Lung (tissue), 12 donors: ENCODE data around the gene BMPR1B. TPM values are rescaled to one million over a fixed set of nuclear protein-coding genes. Genes with fewer than 3 reads are reported as not detected.

ENCODE experiments used
- ATAC-seq: fragments of 200-7000 bp; cut with Tn5 transposase; one replicate; pipeline ENCODE4 v1.9.1; 2020; ENCODE audit warnings: moderate number of reproducible peaks; ENCODE audit not compliant: insufficient read depth, low FRiP score
- DNase-seq, 3 donors: peaks; one replicate each; pipeline ENCODE4 v3.0.0-alpha.2; 2013 to 2017
- H3K27ac ChIP-seq, 2 donors: one replicate each; pipeline ENCODE4 v1.5.1; 2013; ENCODE audit warnings: mild to moderate bottlenecking in 2 of 2, moderate library complexity in 2 of 2, control low read depth in 1 of 2, inconsistent platforms in 1 of 2, low read depth in 1 of 2, low read length in 1 of 2
- H3K27me3 ChIP-seq, 3 donors: one replicate each; pipeline ENCODE4 v1.5.1; 2013; ENCODE audit warnings: low read length in 2 of 3; ENCODE audit not compliant: control insufficient read depth in 3 of 3, insufficient read depth in 3 of 3
- H3K36me3 ChIP-seq, 4 donors: one replicate each; pipeline ENCODE4 v1.5.1; 2013; ENCODE audit warnings: low read length in 4 of 4, mild to moderate bottlenecking in 1 of 4, moderate library complexity in 1 of 4; ENCODE audit not compliant: control insufficient read depth in 4 of 4, insufficient read depth in 4 of 4
- H3K4me1 ChIP-seq, 5 donors: one replicate each; pipeline ENCODE4 v1.5.1; 2013; ENCODE audit warnings: low read length in 5 of 5, mild to moderate bottlenecking in 2 of 5, moderate library complexity in 1 of 5; ENCODE audit not compliant: control insufficient read depth in 5 of 5, insufficient read depth in 5 of 5
- H3K4me3 ChIP-seq: one replicate; pipeline ENCODE4 v1.5.1; 2013; ENCODE audit warnings: mild to moderate bottlenecking, control low read depth, moderate library complexity
- H3K9ac ChIP-seq, 2 donors: one replicate each; pipeline ENCODE4 v1.5.1; 2013; ENCODE audit warnings: low read length in 2 of 2, control low read depth in 1 of 2; ENCODE audit not compliant: insufficient read depth in 1 of 2
- H3K9me3 ChIP-seq, 4 donors: one replicate each; pipeline ENCODE4 v1.5.1; 2013; ENCODE audit warnings: low read length in 3 of 4, mild to moderate bottlenecking in 1 of 4, moderate library complexity in 1 of 4; ENCODE audit not compliant: control insufficient read depth in 4 of 4, insufficient read depth in 3 of 4
- CTCF ChIP-seq: IDR thresholded peaks from 2 replicates; pipeline ENCODE4 v1.5.1; 2012; ENCODE audit warnings: mild to moderate bottlenecking; ENCODE audit errors: control extremely low read depth, extremely low read depth
- WGBS, 2 donors: extraction: QIAGEN DNeasy Blood & Tissue Kit; methylation state at CpG; one replicate each; pipeline ENCODE4 v1.1.7; 2013; 5-methylcytosine and 5-hydroxymethylcytosine counted together
- polyA plus RNA-seq, 2 donors: library from polyadenylated mRNA; stranded (reverse); fragments of 200-250 nt; gene quantifications; one replicate each; pipeline ENCODE4 v1.2.1, GENCODE V29; 2013
- total RNA-seq, 2 donors: library from RNA; depleted of rRNA in 1 of 2; stranded (reverse); fragments of >200 nt in 1 of 2; gene quantifications; one replicate each; pipeline ENCODE4 v1.2.1, GENCODE V29; 2014 to 2021
- donor health status: control.
- donor health status: control.
- donor health status: Bipolar disorder and iron deficiency.
- donor health status: healthy.
- donor health status: DM: yes; HTN: yes; CAD: no.

Gene BMPR1B
- total and polyA plus RNA-seq, 4 donors = 0.65 to 7.3 (median 1.9) TPM

GRCh38 chr4:95068818-95069478 lies 311.2 kb downstream of the BMPR1B start:
- TF ChIP-seq CTCF = no peak
- Histone ChIP-seq H3K4me1 (no peaks in the 10 kb centered on the region), H3K27ac (no peak overlapping the region), H3K9me3 (no peaks in the 10 kb centered on the region), H3K4me3 (no peak overlapping the region), H3K36me3 (no peaks in the 10 kb centered on the region), H3K9ac (no peak overlapping the region), H3K27me3 (no peaks in the 10 kb centered on the region)
- ATAC-seq (no peak), DNase-seq (no peak)
- WGBS, 2 donors = 71 to 75% methylated on average over 2 of the region's 2 CpGs

GRCh38 chr4:95071851-95072250 lies 314.1 kb downstream of the BMPR1B start:
- no peak for TF ChIP-seq CTCF
- 91 to 92% methylated on average over 3 of the region's 3 CpGs for WGBS, 2 donors
- no peaks in the 10 kb centered on the region for H3K36me3 ChIP-seq

GRCh38 chr4:95073646-95074045 lies 315.9 kb downstream of the BMPR1B start:
- Histone ChIP-seq H3K4me3 (no peak overlapping the region), H3K27ac (no peak overlapping the region), H3K4me1 (no peaks in the 10 kb centered on the region), H3K9ac (no peak overlapping the region), H3K27me3 (no peaks in the 10 kb centered on the region), H3K9me3 (no peaks in the 10 kb centered on the region), H3K36me3 (no peaks in the 10 kb centered on the region)
- 77 to 90% methylated on average over 1 of the region's 1 CpG for WGBS, 2 donors
- TF ChIP-seq CTCF = no peak
- DNase-seq (no peak), ATAC-seq (no peak)

More at GRCh38 chr4:95071851-95072250, 314.1 kb downstream of the BMPR1B start:
- ATAC-seq (no peak), DNase-seq (no peak)
- Histone ChIP-seq H3K27me3 (no peaks in the 10 kb centered on the region), H3K9me3 (no peaks in the 10 kb centered on the region), H3K4me1 (no peaks in the 10 kb centered on the region), H3K9ac (no peak overlapping the region), H3K4me3 (no peak overlapping the region), H3K27ac (no peak overlapping the region)

- no peak for TF ChIP-seq CTCF
- 54 to 87% methylated on average over 1 of the region's 1 CpG for WGBS, 2 donors
- DNase-seq (no peak), ATAC-seq (no peak)
- Histone ChIP-seq H3K9me3 (no peaks in the 10 kb centered on the region), H3K9ac (no peak overlapping the region), H3K27me3 (no peaks in the 10 kb centered on the region), H3K4me3 (no peak overlapping the region), H3K4me1 (no peaks in the 10 kb centered on the region), H3K27ac (no peak overlapping the region), H3K36me3 (no peaks in the 10 kb centered on the region)
Observed at GRCh38 chr4:95077864-95078263, 320.1 kb downstream of the BMPR1B start.
